ENCODE data around the gene CRELD2. TPM values are rescaled to one million over a fixed set of nuclear protein-coding genes. Genes with fewer than 3 reads are reported as not detected.

CRELD2 gene
- total and polyA plus RNA-seq, 2 of the 4 experiments (the other 2 are of a cell fraction), result 36.2 to 70.7 TPM

- no peaks in the 10 kb centered on the region for H3K27me3 ChIP-seq (ENCODE audit: control insufficient read depth, insufficient read depth, low read length)
- ATAC-seq (ENCODE audit: low read depth) (no peak), DNase-seq (no peak)
- no peak overlapping the region for H3K27ac ChIP-seq (ENCODE audit: insufficient read depth, low read length)
- no peak overlapping the region for H4K8ac ChIP-seq (ENCODE audit: low read depth in 2 of 2, low read length in 2 of 2)
- ChIA-PET CTCF (no interaction called here), POLR2A (ENCODE audit: unreplicated experiment) (no interaction called here)
- H3K9ac ChIP-seq (ENCODE audit: low read depth, low read length), result no peak overlapping the region
- peaks cover 41% of the 10 kb centered on the region for H4K20me1 ChIP-seq (ENCODE audit: insufficient read depth, low read length)
- intact Hi-C loops (cut with micrococcal nuclease) (no loop called here), dilution Hi-C loops (cut with HindIII; ENCODE audit: low sequenced_read_pairs, unreplicated experiment) (no loop called here), in situ Hi-C loops (cut with MboI; ENCODE audit: low sequenced_read_pairs) (no loop called here)
- no peak overlapping the region for H2AFZ ChIP-seq (replicated peaks; ENCODE audit: low read length, poor library complexity)
- H3K36me3 ChIP-seq (ENCODE audit: control insufficient read depth, insufficient read depth, low read length), result peaks cover 32% of the 10 kb centered on the region
- H2BK120ac ChIP-seq (ENCODE audit: low read depth, low read length), result no peak overlapping the region
- no peak overlapping the region for H3K14ac ChIP-seq (replicated peaks; ENCODE audit: low read depth, low read length)
- H2AK5ac ChIP-seq (ENCODE audit: low read depth, low read length), result no peak overlapping the region
- H3K23ac ChIP-seq (ENCODE audit: low read depth, low read length), result no peak overlapping the region
- BruUV-seq (replicated peaks), result no TSS peak
- no peak overlapping the region for H2BK5ac ChIP-seq (ENCODE audit: low read depth, low read length, poor library complexity, severe bottlenecking)
- no peak overlapping the region for H2BK20ac ChIP-seq (ENCODE audit: low read depth, low read length)
- H3K9me1 ChIP-seq (ENCODE audit: insufficient read depth, low read length), result peaks cover 11% of the 10 kb centered on the region
- no CpG with 5 or more reads among the region's 2 CpGs for WGBS, 2 experiments (ENCODE audit: extremely low coverage in 2 of 2, insufficient read length in 1 of 2)
- no peak overlapping the region for H4K5ac ChIP-seq (ENCODE audit: low read depth, low read length)
- H3K79me1 ChIP-seq (ENCODE audit: low read depth in 1 of 2, low read length in 2 of 2), result peaks cover 32 to 77% of the 10 kb centered on the region in 2 experiments
- no peak overlapping the region for H3K56ac ChIP-seq (ENCODE audit: extremely low read depth, insufficient read depth, low read length)
- H3K4ac ChIP-seq (ENCODE audit: low read depth, low read length), result no peak overlapping the region
- TF ChIP-seq RCOR1 (IDR thresholded peaks at IDR 0.05; ENCODE audit: insufficient replicate concordance, low read length) (no peak), ELK1 (IDR thresholded peaks at IDR 0.05; ENCODE audit: borderline replicate concordance, low read depth, low read length) (no peak), NFE2L2 (IDR thresholded peaks at IDR 0.05; ENCODE audit: low read depth, low read length) (no peak), CTCF (conservative IDR thresholded peaks at IDR 0.05; ENCODE audit: low read depth, low read length) (no peak), CEBPB (IDR thresholded peaks at IDR 0.05; ENCODE audit: low read depth, low read length) (no peak), RFX5 (IDR thresholded peaks at IDR 0.05; ENCODE audit: low read depth, low read length) (no peak), MAFK (IDR thresholded peaks at IDR 0.05; ENCODE audit: low read depth, low read length) (no peak), MAZ (IDR thresholded peaks at IDR 0.05; ENCODE audit: borderline replicate concordance, low read depth, low read length) (no peak), CHD1 (IDR thresholded peaks at IDR 0.05; ENCODE audit: low read depth, low read length) (no peak), BHLHE40 (IDR thresholded peaks at IDR 0.05; ENCODE audit: low read depth, low read length) (no peak), SMC3 (IDR thresholded peaks at IDR 0.05; ENCODE audit: low read depth, low read length) (no peak), RAD21 (IDR thresholded peaks at IDR 0.05; ENCODE audit: low read length) (no peak), FOS (IDR thresholded peaks at IDR 0.05; ENCODE audit: low read depth, low read length) (no peak), POLR2A (IDR thresholded peaks at IDR 0.05; ENCODE audit: low read depth, low read length) (no peak), USF2 (IDR thresholded peaks at IDR 0.05; ENCODE audit: low read depth, low read length) (no peak), MXI1 (IDR thresholded peaks at IDR 0.05; ENCODE audit: borderline replicate concordance, low read depth, low read length) (no peak)
- no peak overlapping the region for H4K91ac ChIP-seq (ENCODE audit: insufficient read depth, low read depth, low read length)
- H3K4me2 ChIP-seq (ENCODE audit: low read depth, low read length), result no peak overlapping the region
- no peak overlapping the region for H3K18ac ChIP-seq (ENCODE audit: low read depth, low read length)
- no peak overlapping the region for H2AK9ac ChIP-seq (replicated peaks; ENCODE audit: low read depth, low read length, poor library complexity)
- peaks cover 4% of the 10 kb centered on the region; the same call in 1 of the 2 replicates for H3K9me3 ChIP-seq (ENCODE audit: control insufficient read depth, insufficient read depth, low read length)
- peaks cover 4% of the 10 kb centered on the region; the same call in 1 of the 2 replicates for H3K4me1 ChIP-seq (ENCODE audit: control insufficient read depth, insufficient read depth, low read length)
- H3K4me3 ChIP-seq (ENCODE audit: insufficient read depth, low read depth, low read length), result no peak overlapping the region
- no peak overlapping the region for H2BK15ac ChIP-seq (ENCODE audit: low read depth, low read length)
Measured at GRCh38 chr22:49881856-49882255, 36.6 kb upstream of the CRELD2 start.

All from IMR-90 (cell line).